ENCODE data around the gene B3GALT5. TPM values are rescaled to one million over a fixed set of nuclear protein-coding genes. Genes with fewer than 3 reads are reported as not detected.

The B3GALT5 gene
- total and polyA plus RNA-seq, 7 donors = 0.36 to 33.7 (median 1.4) TPM

DNA sequence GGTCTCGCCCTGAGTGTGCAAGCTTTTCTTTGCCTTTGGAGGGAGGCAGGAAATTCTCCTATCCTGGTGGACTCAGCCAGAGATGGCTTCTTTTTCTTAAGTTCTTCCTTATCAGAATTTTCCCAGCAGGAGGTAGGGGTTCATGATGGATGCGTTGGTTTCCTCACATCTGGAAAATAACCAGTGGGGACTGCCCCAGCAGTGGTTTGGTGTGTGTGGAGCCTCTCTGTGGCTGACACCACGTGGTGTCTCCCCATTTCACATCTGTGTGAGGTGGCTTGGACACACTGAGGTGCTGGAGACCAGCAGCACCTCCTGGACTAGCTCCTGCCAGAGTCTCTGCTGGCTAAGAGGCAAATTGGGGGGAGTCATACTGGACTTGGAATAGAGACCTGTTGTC is 32.6 kb downstream of the B3GALT5 start:
- no peaks in the 10 kb centered on the region for H3K9me3 ChIP-seq
- peaks cover 0 to 4% (median 2%) of the 10 kb centered on the region in 4 donors for H3K4me1 ChIP-seq
- H3K27ac ChIP-seq = no peak overlapping the region
- no peaks in the 10 kb centered on the region for H3K36me3 ChIP-seq
- H3K27me3 ChIP-seq = no peaks in the 10 kb centered on the region
- TF ChIP-seq POLR2A (IDR thresholded peaks at IDR 0.05) (no peak), POLR2AphosphoS5 (IDR thresholded peaks at IDR 0.05) (no peak), CTCF (IDR thresholded peaks at IDR 0.05) (no peak)
- H3K4me3 ChIP-seq = no peak overlapping the region
- WGBS, 2 donors = 74 to 91% methylated on average over 3 of the region's 3 CpGs
- no peak for DNase-seq
- intact Hi-C loops (cut with DNase I) = no loop called here

DNA sequence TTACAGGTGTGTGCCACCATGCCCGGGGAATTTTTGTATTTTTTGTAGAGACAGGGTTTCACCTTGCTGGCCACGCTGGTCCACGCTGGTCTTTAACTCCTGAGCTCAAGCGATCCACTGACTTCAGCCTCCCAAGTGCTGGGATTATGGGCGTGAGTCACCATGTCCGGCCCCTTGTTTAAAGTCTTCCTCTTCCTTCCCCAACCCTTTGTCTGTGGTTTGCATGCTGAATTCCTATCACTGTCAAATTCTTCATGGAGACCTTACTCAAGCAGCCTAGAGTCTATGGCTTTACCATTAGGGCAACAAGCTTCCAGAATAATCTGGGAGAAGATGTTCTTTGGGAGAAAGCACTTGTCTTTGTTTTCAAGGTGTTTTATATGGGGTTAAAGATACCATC is 34.7 kb downstream of the B3GALT5 start:
- 70 to 79% methylated on average over 6 of the region's 6 CpGs for WGBS, 2 donors
- Histone ChIP-seq H3K27me3 (no peaks in the 10 kb centered on the region), H3K4me1 (peaks cover 0 to 12% (median 6%) of the 10 kb centered on the region in 4 donors), H3K36me3 (no peaks in the 10 kb centered on the region), H3K9me3 (no peaks in the 10 kb centered on the region), H3K27ac (no peak overlapping the region), H3K4me3 (no peak overlapping the region)
- no peak for DNase-seq
- intact Hi-C loops (cut with DNase I) = no loop called here
- no peak for TF ChIP-seq CTCF (IDR thresholded peaks at IDR 0.05)
- no peak for TF ChIP-seq POLR2AphosphoS5 (IDR thresholded peaks at IDR 0.05)
- no peak for TF ChIP-seq EP300 (IDR thresholded peaks at IDR 0.05)
- no peak for TF ChIP-seq POLR2A (IDR thresholded peaks at IDR 0.05)

DNA sequence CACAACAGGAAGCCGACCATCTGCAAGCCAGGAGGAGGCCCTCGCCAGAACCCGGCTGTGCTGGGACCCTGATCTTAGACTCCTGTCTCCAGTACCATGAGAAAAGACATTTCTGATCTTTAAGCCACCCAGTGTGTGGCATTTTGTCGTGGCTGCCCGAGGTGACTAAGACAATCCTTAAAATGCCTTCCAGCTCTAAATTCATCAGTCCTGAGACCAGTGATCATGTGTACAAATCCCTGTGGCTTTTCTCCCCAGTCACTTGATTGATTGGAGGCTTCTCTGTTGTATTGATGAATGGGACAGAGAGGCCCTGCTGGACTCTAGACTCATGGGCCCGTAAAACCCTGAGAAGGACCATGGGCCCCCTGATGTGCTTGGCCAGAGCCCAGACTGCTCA is 36.1 kb downstream of the B3GALT5 start:
- intact Hi-C loops (cut with DNase I) = no loop called here
- Histone ChIP-seq H3K4me3 (no peak overlapping the region), H3K27me3 (no peaks in the 10 kb centered on the region), H3K4me1 (peaks cover 0 to 8% (median 4%) of the 10 kb centered on the region in 4 donors), H3K9me3 (peaks cover 0 to 6% (median 0%) of the 10 kb centered on the region in 4 donors), H3K36me3 (no peaks in the 10 kb centered on the region), H3K27ac (no peak overlapping the region)
- no peak for DNase-seq
- 83 to 90% methylated on average over 6 of the region's 6 CpGs for WGBS, 2 donors
- TF ChIP-seq POLR2A (IDR thresholded peaks at IDR 0.05) (no peak), POLR2AphosphoS5 (IDR thresholded peaks at IDR 0.05) (no peak), EP300 (IDR thresholded peaks at IDR 0.05) (no peak), CTCF (IDR thresholded peaks at IDR 0.05) (no peak)

DNA sequence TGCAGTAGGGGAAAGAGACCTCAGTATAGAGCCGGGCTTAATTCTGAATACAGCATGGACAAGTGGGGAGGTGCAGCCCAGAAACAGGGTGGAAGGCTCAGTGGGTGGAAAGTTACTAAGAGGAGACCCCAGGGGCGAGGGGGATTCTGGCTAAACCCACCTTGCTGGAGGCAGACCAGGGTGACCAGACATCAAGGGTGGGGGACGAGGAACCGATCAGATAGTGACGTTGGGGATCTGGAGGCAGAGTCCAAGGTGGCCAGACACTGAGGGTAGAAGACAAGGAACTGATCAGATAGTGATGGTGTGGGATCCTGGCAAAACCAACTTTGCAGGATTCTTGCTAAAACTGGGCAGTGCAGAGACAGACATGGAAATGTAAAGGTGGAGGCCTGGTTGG is 36.8 kb downstream of the B3GALT5 start:
- Histone ChIP-seq H3K9me3 (peaks cover 0 to 6% (median 0%) of the 10 kb centered on the region in 4 donors), H3K27ac (no peak overlapping the region), H3K4me3 (no peak overlapping the region), H3K4me1 (peaks cover 0 to 8% (median 4%) of the 10 kb centered on the region in 4 donors), H3K36me3 (no peaks in the 10 kb centered on the region), H3K27me3 (no peaks in the 10 kb centered on the region)
- intact Hi-C loops (cut with DNase I) = no loop called here
- no peak for TF ChIP-seq POLR2AphosphoS5 (IDR thresholded peaks at IDR 0.05)
- no peak for TF ChIP-seq CTCF (IDR thresholded peaks at IDR 0.05)
- no peak for TF ChIP-seq EP300 (IDR thresholded peaks at IDR 0.05)
- no peak for TF ChIP-seq POLR2A (IDR thresholded peaks at IDR 0.05)
- 88 to 93% methylated on average over 5 of the region's 5 CpGs for WGBS, 2 donors
- DNase-seq = no peak

DNA sequence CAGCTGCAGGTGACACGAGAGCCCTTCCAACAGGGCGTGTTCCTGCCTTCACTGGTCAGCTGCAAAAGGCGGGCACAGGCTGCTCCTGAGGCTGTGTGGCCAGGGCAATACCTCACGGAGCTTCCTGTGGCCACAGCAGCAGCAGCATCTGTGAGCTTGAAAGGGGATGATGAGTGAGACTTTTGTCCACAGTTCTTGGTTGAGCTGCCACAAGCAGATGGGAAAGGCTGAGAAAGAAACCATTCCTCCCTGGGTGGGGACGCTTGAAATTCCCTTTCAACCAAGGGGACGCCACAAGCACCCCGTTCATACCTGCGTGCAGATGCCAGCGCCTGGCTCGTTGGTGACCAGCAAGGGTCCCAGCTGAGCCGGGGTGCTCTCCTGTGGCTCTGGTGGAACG is 37.6 kb downstream of the B3GALT5 start:
- 79 to 87% methylated on average over 12 of the region's 12 CpGs for WGBS, 2 donors
- intact Hi-C loops (cut with DNase I) = no loop called here
- no peaks in the 10 kb centered on the region for H3K27me3 ChIP-seq
- H3K36me3 ChIP-seq = no peaks in the 10 kb centered on the region
- peaks cover 0 to 14% (median 10%) of the 10 kb centered on the region in 4 donors for H3K4me1 ChIP-seq
- no peak for DNase-seq
- H3K9me3 ChIP-seq = peaks cover 0 to 6% (median 0%) of the 10 kb centered on the region in 4 donors
- H3K27ac ChIP-seq = peak overlapping the region in 1 of 4 donors; percentile 63
- no peak overlapping the region for H3K4me3 ChIP-seq
- TF ChIP-seq CTCF (IDR thresholded peaks at IDR 0.05) = no peak
- TF ChIP-seq POLR2AphosphoS5 (IDR thresholded peaks at IDR 0.05) = no peak
- TF ChIP-seq POLR2A (IDR thresholded peaks at IDR 0.05) = no peak
- no peak for TF ChIP-seq EP300 (IDR thresholded peaks at IDR 0.05)
